Skin epidermis (tissue), 12 donors: Measurements from ENCODE around the gene BCAT1.
A peak's percentile ranks its signal among the peaks of the same experiment; 100 is the strongest.

Experiments
- H3K27ac ChIP-seq, 21 experiments: fragments of 200-600 bp; sonication (generic) in 11 of 21; one replicate each; pipeline ENCODE4 v1.5.0; 2020; ENCODE audit warnings: mild to moderate bottlenecking in 3 of 21, inconsistent platforms in 2 of 21, moderate library complexity in 2 of 21
- H3K4me3 ChIP-seq, 7 experiments: fragments of 200-600 bp; sonication (generic) in 2 of 7; one replicate each; pipeline ENCODE4 v1.5.0; 2020; ENCODE audit warnings: inconsistent platforms in 2 of 7, mild to moderate bottlenecking in 2 of 7, moderate library complexity in 1 of 7

The BCAT1 gene

DNA sequence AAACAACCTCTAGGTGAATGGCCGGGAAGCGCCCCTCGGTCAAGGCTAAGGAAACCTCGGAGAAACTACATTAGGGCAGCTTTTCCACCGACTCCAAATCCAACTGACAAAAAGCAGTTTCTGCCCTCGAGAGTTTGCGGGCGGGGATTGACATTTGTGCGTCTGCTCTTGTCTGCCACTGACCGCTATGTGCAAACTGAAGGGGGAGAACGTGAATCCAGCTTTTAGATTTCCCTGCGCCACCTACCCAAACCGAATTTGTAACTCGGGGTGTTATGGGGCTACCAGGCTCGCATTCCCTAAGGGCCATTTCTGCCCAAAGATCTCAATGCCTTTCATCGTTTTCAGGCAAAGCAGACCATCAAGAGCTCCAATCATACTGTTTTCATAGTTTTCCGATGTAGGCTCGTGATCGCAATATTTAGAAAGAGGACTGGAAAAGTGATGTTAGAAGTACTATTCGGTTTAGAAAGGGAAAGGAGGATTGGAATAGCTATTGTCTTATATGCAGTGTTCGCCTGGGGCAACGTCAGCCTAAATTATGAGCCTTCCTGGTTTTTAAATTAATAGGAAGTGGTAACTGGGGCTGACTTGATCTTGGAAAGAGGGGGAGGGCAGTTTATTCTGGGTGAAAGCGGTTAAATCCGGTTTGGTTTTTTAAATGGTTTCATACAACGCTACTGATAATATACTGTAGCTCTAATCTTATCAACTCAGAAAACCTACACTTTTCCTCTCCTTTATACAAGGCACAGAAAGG, 45.4 kb downstream of the BCAT1 start:
- Histone ChIP-seq H3K27ac (peak overlapping the region in 10 of 21 experiments; percentile 34 to 76 (median 59)), H3K4me3 (peak overlapping the region; percentile 32 to 55 (median 50))

DNA sequence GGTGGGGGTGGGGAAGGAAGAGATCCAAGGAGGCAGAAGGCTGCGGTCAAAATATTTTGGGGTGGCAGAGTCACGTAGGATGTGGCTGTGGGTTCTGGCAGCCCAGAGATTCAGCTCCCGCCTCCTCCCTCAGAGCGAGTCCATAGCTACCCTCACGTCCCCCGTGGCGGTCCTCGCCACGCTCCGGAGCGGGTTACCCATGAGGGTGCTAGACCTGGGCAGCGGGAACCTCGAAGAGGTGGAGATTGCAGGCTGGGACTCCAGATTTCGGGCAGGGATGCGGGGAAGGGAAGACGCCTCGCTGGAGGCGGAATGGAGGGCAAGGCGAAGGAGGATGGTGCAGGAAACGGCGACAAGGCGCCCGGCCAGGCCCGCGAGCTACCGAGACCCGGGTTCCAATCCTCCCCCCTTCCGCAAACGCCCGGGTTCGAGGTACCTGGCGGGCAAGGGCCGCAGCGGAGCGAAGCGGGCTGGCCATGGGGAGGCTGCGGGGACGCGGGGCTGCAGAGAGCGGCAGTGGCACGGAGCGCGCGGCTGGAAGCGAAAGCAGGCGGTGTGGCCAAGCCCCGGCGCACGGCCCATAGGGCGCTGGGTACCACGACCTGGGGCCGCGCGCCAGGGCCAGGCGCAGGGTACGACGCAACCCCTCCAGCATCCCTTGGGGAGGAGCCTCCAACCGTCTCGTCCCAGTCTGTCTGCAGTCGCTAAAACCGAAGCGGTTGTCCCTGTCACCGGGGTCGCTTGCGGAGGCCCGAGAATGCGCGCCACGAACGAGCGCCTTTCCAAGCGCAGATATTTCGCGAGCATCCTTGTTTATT, 46.2 kb downstream of the BCAT1 start:
- H3K27ac ChIP-seq = peak overlapping the region in 13 of 21 experiments; percentile 4 to 76 (median 53)
- H3K4me3 ChIP-seq = peak overlapping the region; percentile 32 to 55 (median 50)

DNA sequence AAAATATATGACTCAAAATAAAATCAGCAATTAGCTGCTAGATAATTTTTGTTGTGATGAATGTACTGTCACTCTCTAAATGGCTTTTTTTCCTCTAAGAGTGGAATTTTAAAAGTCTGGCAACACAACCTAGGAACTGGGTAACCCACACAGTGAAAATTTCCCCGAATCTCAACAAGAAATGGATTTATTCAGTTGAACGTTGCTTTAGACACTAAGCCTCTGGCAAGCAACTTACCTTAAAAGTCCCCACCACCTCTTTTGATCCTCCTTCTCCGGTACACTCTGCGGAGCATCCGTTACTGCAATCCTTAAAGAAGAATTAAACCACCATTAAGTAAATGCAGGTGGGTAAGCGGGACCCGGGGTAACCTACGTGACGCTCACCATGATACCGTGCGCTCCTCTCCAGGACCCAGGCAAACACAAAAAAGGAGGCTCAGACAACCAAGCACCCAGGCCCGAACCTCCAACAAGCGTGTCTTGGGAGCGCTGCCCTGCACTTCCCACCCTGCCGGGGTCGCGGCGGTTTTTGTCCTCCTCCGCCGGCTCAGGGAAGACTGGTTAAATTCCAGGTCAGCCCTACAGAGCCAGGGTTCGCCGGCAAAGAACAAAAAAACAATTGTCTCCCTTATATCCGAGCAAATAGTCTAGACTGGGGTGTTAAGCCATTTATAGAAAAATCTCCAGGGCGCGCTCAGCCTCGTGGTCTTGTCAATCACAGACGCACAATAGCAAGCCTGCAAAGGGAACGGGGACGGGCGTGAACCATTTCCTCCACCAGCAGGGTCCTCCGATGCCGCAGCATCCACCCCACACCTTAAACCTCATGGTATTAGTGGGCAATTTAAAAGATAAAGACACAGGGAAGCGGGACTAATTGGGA, 47.1 kb downstream of the BCAT1 start:
- H3K27ac ChIP-seq = peak overlapping the region in 8 of 21 experiments; percentile 16 to 65 (median 52)
- H3K4me3 ChIP-seq = peak overlapping the region in 6 of 7 experiments; percentile 32 to 55 (median 50)

- H3K4me3 ChIP-seq = no peak overlapping the region
- H3K27ac ChIP-seq = no peak overlapping the region
Measured at GRCh38 chr12:24900196-24900595, 48.7 kb downstream of the BCAT1 start.

DNA sequence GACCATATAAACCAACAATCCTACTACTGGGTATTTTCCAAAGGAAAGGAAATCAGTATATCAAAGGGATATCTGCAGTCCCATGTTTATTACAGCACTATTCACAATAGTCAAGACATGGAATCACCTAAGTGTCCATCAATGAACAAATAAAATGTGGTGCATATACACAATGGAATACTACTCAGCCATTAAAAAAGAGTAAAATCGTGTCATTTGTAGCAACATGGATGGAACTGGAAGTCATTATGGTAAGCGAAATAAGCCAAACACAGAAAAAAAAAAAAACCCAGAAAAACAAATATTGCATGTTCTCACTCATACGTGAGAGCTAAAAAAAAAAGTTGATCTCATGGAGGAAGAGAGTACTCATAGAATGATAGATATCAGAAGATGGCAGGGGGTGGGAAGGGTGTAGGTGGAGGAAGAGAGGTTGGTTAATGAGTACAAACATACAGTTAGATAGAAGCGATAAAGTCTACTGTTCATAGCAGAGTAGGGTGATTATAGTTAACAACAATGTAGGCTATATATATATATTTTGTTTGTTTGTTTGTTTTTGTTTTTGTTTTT, 49.3 kb downstream of the BCAT1 start:
- no peak overlapping the region for H3K4me3 ChIP-seq
- no peak overlapping the region for H3K27ac ChIP-seq

DNA sequence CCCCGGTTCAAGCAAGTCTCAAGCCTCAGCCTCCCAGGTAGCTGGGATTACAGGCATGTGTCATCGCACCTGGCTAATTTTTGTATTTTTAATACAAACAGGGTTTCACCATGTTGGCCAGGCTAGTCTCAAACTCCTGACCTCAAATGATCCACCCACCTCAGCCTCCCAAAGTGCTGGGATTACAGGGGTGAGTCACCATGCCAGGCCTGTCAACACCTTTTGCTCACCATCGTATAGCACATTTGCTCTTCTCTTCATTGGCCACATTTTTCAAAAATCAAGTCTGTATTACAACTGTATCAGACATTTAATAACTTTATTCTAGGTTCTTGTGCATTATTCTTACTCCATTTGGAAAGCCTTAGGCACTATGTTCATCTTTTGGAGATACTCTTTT, 50.3 kb downstream of the BCAT1 start:
- H3K27ac ChIP-seq = no peak overlapping the region
- H3K4me3 ChIP-seq = no peak overlapping the region

DNA sequence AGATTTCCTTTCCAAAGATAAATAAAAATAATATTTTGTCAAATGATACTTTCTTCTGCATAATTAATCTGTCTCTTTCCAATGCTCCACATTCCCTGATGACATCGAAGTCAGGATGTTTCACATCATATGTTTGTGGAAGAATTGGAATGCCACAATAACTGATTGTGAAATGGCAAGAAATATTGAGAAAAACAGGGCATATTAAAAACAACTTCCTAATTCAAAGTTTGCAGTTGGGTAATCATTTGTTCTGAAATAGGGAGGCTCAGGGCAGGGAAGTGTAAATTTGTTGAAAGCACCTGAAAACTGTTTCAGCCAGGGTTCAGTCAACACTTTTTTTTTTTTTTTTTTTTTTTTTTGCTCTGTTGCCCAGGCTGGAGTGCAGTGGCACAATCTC, 50.7 kb downstream of the BCAT1 start:
- Histone ChIP-seq H3K27ac (no peak overlapping the region), H3K4me3 (no peak overlapping the region)

DNA sequence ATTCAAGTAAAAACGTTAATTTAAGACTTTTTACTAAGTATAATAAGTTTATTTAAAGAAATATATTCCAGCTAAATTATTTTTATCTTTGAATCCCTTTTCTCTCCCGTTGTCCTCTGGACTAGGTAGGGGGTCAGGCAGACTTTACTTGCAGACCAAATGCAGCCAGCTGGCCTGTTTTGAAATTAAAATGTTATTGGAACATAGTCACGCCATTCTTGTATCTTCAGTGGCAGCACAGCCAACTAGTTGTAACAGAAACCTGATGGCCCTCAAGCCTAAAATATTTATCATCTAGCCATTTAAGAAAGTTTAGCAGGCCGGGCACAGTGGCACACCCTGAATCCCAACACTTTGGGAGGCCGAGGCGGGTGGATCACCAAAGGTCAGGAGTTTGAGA, 52.7 kb downstream of the BCAT1 start:
- H3K4me3 ChIP-seq = no peak overlapping the region
- no peak overlapping the region for H3K27ac ChIP-seq

DNA sequence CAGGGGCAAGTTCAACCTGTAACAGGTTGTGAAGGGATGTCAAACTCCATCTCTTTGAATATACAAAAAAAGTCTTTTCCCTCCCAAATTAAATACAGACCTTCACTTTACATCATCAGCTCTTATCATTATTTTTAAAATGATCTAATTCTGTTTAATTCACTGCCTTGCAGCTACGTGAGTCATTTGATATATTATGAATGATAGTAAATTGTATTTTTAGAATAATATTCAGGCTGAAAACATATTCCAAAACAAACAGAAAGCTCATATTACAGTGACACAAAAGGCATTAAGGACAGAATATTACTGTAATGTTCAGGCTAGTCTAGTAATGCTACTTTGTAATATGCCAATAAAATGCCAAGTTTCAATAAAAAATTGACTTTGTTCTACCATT, 53.3 kb downstream of the BCAT1 start:
- H3K27ac ChIP-seq = no peak overlapping the region
- no peak overlapping the region for H3K4me3 ChIP-seq

DNA sequence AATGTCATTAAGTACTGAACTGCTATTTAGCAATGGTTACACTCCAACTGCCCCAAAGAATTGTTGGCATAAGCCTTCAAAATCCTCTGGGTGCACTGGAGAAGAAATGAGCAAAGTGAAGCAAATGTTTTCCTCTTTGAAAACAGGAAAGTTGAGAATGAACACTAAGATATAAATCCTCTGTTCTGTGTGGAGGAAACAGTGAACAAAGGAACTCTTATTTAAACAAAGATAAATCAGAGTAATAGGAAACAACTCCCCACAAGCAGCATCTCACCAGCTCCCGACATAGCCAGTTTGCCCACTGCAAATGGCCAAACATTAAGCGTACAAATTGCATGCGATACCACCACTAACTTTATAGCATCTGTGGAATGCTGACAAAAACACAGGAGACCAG, 54.0 kb downstream of the BCAT1 start:
- H3K27ac ChIP-seq = no peak overlapping the region
- H3K4me3 ChIP-seq = no peak overlapping the region

- H3K4me3 ChIP-seq = no peak overlapping the region
- H3K27ac ChIP-seq = no peak overlapping the region
Measured at GRCh38 chr12:24890048-24890803, 58.7 kb downstream of the BCAT1 start.

GRCh38 chr12:24889411-24889810, 59.5 kb downstream of the BCAT1 start:
- Histone ChIP-seq H3K27ac (no peak overlapping the region), H3K4me3 (no peak overlapping the region)

- Histone ChIP-seq H3K4me3 (no peak overlapping the region), H3K27ac (no peak overlapping the region)
Measured at GRCh38 chr12:24888813-24889212, 60.1 kb downstream of the BCAT1 start.

DNA sequence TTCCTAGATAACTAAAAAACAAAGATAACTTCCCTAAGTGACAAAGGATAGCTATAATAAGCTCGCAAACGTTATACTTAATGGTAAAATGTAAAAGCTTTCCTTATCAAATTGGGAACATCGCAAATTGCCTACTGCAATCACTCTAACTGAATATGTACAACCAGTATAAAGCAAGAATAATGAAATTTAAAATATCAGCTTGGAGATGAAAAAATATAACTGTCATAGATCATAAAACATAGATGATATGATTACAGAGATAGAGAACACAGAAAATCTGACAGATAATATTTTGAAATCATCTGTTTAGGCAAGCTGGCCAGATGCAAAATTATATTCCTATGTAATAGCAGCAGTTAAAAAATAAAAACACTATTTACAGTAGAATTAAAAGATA, 64.0 kb downstream of the BCAT1 start:
- H3K4me3 ChIP-seq = no peak overlapping the region
- no peak overlapping the region for H3K27ac ChIP-seq

DNA sequence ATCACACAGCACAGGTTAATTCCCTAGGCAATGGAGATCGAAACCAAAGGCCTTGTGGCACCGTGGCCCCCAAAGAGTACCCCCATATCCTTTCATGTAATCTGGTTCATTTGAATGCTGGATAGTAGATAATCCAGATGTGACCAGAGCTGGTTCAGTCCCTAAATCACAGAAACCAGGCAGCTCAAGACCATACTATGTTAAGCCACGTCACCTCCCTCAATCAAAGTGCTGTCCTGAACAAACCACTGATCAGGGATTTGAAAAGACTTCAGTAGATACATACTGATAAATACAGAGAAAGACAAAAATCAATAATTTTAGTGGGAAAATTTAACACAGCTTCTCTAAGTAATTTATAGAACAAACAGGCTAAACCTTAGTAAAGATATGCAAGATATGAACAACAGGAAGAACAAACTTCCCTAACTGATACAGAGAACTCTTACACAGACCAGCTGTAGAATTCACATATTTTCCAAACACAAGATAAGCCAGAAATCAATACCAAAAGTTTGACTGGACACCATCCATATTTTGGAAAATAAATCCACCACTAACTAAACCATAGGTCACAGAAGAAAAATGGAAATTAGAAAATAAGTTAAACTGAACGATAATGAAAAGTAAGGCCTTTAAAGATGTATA, 67.1 kb downstream of the BCAT1 start:
- Histone ChIP-seq H3K4me3 (no peak overlapping the region), H3K27ac (no peak overlapping the region)

- H3K27ac ChIP-seq = no peak overlapping the region
- H3K4me3 ChIP-seq = no peak overlapping the region
Measured at GRCh38 chr12:24881227-24881626, 67.7 kb downstream of the BCAT1 start.

GRCh38 chr12:24880732-24881131, 68.2 kb downstream of the BCAT1 start:
- Histone ChIP-seq H3K27ac (no peak overlapping the region), H3K4me3 (no peak overlapping the region)

DNA sequence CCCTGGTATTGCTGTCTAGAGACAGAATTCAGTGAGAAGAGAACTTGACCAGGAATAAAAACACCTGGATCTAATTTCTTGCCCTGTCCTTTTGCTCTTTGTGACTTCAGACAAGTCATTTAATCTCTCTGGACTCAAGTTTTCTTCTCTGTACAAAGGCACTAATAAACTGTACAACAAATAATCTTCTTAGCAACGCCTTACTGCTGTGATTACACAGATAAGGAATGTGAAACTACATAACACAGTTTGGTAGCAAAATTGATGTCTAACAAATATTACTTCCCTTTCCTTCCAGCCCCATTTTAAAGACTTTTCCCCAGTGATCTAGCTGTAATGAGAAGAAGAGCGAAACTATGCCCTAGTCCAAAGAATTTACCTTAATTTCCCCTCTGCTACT, 69.3 kb downstream of the BCAT1 start:
- Histone ChIP-seq H3K4me3 (no peak overlapping the region), H3K27ac (no peak overlapping the region)

DNA sequence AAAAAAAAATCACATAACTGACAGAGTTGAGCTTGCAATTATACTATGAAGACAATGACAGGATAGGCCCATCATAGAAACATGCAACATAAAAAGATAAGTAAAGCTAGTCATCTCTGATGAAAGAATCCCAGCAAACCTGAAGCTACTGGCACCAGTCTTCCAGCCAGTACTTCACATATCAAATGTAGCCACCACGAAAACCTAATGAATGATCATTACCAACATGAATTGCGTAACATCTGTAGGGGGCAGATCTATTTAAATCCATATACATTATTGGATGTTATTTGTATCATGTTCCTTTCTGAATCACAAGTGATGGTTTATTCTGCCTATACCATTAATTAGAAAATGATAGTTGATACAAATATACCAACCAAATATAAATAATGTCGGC, 73.9 kb downstream of the BCAT1 start:
- no peak overlapping the region for H3K27ac ChIP-seq
- H3K4me3 ChIP-seq = no peak overlapping the region
